Activated CD4-positive, alpha-beta T cell treated with anti-CD3 and anti-CD28 coated beads, Interleukin-2, Interleukin-4, amounts not matched to agents 100 ng/mL and 50 ng/mL, durations not matched to agents 16 hours and 8 hours (primary cell): Measurements from ENCODE around the gene DGAT2L6.
"Not testable (repeated sequence)": the region's sequence is repeated elsewhere in the genome, so short reads cannot be mapped to it uniquely, and the experiment has no call there.

Experiments used
- DNase-seq: peaks from one replicate; pipeline ENCODE4 v3.0.0-alpha.2; 2020; ENCODE audit warnings: low spot score

DGAT2L6 gene

DNA sequence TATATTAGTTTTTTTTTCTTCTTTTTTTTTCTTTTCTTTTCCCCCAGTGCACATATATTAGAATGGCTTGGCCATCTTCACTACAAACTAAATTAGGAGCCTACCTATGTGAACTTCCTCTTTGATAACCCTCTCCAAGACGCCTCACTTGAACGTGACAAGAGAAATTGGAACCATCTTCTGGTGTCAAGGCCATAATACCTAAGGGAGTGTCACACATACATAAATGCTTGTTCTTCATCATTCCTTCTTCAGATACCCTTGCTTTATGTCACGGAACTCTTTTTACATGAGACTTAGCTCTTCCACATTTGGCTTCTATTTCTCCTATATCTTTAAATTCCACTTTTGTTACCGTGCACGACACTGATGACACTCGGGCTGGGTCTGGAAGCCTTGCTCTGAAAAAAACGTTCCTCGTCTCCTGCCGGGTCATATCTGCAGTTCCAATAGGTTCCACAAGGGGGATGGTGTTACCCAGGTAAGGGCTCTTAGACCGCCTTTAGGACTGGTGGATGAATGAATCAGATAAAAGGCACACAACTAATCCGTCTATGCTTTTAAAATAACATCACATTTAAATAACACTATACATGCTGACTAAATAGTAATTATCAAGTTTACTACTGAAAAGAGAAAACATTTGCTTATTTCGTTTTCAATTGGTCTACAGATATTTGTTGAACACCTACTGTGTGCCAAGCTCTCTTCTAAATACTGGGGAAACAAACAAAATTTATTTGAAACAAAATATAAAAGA lies 19.9 kb downstream of the DGAT2L6 start:
- DNase-seq, result peak; percentile 79

DNA sequence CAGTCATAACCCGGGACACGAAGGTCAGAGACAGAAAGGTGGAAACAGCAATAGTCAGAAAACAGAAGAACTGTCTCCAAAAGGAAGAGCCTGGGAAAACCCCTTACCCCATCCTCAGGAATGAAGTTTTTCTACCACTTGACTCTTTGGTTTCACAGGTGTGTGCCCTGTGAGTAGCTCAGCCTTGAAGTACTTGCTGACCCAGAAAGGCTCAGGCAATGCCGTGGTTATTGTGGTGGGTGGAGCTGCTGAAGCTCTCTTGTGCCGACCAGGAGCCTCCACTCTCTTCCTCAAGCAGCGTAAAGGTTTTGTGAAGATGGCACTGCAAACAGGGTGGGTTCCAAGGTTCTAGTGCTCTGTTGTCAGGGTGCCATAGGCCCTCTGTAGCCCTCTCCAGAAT lies 24.4 kb downstream of the DGAT2L6 start:
- DNase-seq, result no peak

DNA sequence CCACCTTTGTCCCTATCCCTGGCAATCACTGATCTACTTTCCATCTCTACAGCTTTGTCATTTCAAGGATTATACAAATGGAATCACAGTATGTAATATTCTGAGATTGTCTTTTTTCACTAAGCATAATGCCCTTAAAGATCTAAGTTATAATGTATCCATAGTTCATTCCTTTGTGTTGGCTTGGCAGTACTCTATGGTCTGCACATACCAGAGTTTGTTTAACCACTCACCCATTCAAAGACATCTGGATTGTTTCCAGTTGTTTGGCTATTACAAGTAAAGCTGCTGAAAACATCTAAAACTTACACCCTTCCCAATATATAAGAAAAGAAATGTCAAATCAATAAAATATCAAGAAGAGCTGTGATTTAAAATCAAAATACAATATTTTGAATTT lies 31.2 kb downstream of the DGAT2L6 start:
- no peak for DNase-seq

DNA sequence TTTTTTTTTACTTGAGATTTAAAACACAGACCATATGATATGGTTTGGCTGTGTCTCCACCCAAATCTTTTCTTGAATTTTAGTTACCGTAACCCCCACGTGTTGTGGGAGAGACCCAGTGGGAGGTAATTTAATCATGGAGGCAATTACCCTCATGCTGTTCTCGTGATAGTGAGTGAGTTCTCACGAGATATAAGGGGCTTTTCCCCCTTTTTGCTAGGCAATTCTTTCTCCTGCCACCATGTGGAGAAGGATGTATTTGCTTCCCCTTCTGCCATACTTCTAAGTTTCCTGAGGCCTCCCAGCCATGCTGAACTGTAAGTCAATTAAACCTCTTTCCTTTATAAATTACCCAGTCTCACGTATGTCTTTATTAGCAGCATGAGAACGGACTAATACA lies 32.3 kb downstream of the DGAT2L6 start:
- DNase-seq, result not testable (repeated sequence)

DNA sequence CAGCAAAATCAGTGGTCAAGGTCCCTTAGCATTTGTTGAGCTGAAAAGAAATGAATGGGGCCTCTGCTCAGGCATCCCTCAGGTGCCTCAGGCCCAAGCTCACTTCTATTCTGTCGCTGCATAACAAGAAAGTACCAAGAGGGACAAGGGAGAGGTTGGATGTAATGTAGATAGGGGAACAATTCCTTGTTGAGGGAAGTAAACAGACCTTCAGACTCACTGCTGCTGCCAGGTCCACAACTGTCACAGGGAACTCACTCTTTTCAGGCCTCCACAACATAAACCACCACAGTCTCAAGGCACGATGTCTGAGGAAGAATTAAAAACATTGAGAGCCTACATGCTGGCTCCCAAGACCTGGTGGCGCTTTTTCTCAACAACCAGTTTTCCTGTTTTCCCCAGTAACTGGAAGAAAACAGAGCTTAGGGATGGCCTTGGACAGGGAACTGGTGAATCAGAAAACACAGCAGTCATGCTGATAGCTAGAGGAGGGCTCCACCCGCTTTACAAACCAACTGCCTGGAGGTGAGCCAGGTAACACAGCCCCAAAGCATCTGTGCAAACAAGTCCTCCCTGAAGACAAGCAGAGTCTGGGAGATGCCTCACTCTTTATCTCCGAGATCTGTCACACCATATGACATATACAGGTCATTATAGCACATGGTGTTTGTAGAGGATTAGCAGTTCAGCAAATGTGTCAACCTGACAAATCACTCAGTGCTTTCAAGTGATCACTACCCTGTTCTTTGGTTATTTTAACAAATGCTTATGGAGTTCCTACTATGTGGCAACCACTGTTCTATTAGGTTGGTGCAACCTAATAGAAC lies 42.9 kb downstream of the DGAT2L6 start:
- DNase-seq, result no peak

DNA sequence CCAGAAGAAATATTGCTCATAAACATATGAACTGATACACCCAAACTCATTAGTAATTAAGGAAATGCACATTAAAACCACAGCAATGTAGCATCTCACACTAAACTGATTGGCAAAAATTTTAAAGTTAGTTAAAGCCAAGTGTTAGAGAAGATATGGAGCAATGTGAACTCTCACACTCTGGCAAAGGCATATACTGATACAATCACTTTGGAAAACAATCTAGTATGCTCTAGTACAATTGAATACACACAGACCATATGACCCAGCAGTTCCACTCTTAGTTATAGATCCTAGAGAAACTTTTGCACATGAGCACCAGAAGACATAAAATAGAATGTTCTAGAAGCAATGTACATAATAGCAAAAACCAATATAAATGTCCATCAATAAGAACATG lies 48.8 kb downstream of the DGAT2L6 start:
- no peak for DNase-seq

DNA sequence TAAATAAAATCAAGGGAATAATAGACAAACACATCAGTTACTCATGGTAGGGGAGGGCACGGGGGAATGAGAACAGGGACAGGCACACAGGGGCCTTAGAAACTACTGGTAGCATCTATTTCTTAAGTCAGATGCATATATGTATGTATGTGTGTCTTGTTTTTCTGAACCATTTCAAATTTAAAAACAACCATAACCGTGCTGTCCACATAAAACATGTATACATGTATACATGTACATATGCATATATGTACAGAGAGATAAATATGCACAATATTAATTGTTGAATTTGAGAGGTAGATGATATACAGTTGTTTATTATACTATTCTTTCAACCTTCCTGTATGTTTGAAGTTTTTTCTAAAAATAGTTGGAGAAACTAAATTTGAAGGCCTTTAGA lies 49.4 kb downstream of the DGAT2L6 start:
- no peak for DNase-seq

DNA sequence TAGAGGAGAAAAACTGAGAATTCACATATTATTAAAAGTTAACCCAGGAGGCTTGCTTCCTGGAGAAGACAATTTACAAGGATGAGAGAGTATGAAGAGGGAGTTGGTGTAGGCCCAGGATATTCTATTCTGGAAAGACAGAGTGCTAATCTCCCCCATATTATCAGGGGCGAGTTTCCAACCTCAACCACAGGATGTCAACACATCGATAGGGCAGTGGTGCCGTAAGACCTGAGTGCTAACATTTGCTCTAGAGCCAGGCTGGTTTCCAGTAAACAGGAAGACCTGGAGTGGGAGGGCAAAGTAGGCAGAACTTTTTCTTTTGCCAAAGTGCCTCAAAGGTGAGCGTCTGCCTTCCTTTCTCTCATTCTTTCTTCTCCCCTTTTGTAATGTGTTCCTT lies 54.4 kb downstream of the DGAT2L6 start:
- DNase-seq, result no peak

DNA sequence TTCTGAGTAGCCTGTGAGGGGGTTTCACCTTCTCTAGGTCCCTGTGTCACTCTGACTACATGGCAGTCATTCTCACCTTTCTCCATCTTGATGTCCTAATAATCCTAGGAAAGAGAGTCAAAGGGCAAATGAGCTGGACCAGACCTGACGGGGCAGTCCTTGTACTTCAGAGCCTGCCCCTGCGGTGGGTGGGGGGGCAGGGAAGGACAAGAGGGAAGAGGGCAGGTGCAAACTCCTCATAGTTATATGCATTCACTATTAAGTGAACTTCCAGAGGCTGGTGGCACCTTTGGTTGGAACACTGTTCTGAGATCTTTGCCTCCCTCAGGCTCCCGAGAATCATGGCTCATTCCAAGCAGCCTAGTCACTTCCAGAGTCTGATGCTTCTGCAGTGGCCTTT lies 57.1 kb downstream of the DGAT2L6 start, which contains the start of gene AWAT1:
Gene AWAT1, plus strand, starts transcription at position 301 of the 400 bp plus-strand sequence. Its CDS starts 41 bp downstream, at position 342.
- DNase-seq, result no peak

DNA sequence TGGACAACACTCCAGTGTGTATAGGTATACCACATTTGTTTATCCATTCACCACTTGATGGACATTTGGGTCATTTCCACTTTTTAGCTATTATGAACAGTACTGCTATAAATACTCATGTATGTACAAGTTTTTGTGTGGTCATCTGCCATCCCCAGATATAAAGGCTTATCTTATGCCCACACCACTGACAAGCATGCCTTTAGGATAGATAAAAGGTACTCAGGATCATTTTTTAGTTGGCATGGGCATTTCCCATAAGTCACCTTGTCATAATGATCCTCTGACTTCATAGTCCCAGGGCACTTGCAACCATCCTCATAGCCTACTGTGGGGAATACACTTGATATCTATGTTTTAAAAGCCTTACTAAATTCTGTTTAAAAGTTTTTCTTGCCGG lies 63.5 kb downstream of the DGAT2L6 start:
- DNase-seq, result no peak

DNA sequence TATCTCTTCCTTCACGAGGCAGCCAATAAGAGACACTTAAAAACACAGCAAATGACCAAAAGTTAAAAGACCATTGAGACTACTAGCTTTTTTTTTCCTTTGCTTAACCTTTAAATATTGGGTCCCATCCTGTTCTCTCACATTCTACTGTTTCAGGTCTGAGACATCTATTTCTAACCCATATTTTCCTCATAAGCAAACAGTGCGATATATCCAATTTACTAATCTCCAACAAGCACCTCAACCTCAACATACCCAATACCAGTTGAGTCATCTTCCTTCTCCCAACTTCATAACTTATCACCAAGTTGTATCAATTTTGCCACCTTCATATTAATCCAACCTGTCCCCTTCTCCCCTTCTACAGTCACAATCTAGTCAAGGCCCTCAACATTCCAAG lies 64.2 kb downstream of the DGAT2L6 start:
- DNase-seq, result no peak

DNA sequence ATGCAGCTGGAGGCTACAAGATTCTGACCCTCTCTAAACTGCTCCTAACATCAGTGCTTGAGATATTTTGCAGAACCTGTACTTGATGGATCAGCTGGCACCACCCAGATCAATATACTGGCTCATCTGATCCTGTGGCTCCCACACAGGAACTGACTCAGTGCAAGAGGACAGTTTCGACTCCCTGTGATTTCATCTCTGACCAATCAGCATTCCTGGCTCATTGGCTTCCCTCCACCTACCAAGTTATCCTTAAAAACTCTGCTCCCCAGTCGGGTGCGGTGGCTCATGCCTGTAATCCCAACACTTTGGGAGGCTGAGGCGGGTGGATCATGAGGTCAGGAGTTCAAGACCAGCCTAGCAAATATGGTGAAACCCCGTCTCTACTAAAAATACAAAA lies 66.3 kb downstream of the DGAT2L6 start:
- DNase-seq, result not testable (repeated sequence)

DNA sequence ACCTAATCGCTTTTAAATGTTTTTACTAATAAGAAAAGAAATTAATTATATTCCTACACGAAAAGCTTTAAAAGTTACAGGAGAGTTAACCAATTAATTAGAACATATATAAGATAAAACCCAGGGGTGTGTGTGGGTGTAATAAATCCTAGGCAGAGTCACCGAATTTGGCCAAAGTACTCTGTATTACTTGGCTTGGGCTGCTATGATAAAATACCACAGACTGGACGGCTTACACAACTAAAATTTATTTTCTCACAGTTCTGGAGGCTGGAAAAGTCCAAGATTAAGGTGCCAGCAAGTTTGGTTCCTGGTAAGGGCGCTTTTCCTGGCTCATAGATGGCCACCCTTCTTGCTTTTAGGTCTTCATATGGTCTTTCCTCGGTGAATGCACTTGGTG lies 67.6 kb downstream of the DGAT2L6 start:
- DNase-seq, result no peak

DNA sequence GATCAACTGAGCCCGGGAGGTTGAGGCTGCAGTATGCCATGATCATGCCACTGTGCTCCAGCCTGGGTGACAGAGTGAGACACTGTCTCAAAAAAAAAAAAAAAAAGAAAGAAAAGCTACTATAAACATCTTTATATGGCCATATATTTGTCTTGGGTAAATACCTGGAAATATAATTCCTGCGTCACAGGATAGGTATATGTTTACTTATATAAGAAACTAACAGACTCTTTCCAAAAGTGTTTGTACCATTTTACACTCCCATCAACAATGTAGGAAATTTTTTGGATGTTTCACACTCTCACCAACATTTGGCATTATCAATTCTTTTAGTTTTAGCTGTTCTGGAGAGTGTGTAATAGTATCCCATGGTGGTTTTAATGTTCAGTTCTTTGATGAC lies 70.0 kb downstream of the DGAT2L6 start:
- no peak for DNase-seq

DNA sequence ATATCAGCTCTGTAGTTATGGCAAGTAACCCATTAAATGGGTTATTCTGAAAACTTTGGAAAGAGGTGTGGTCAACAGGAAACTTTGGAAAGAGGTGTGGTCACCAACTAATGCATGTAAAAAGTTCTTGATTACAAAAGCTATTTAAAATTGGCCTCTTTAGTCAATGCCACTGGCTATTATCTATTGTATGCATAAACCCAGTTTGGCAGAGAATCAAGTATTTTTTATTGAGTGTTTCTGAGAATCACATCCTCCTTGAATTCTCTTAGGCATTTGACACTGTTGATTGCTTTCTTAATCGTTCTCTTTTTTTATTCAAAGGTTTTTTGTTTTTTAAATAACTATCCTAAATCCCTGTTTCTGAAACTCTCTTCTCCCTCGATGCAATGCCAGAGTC lies 75.2 kb downstream of the DGAT2L6 start:
- DNase-seq, result no peak

DNA sequence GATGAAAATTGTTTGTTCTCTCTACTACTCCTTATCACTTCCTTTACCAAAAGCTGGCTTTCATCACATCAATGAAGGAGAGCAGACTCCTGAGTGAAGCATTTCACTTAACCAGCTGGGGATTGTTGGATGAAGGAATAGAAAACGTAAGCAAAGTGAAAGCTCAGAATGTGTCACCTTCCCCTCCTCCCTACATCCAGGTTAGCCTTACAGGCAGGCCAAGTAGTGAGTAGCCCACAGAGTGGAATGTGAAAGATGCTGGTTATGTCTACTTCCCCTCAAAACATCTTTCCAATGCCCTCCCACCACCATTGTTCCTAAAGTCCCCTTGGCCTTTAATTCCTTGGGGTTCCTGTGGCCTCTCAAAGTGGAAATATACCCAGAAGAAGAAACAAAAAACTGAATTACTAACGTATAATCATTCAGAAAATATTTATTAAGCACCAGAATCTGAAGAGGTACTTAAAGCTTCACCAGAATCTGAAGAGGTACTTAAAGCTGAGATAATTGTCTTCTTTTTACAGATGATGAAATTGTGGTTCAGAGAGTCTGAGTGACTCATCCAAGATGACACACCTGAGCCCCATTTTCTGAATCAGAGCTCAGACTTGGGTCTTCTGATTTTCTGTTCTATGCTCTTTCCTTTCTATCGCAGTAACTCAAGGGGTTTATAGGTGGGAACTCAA lies 76.2 kb downstream of the DGAT2L6 start:
- peak; percentile 9 for DNase-seq

DNA sequence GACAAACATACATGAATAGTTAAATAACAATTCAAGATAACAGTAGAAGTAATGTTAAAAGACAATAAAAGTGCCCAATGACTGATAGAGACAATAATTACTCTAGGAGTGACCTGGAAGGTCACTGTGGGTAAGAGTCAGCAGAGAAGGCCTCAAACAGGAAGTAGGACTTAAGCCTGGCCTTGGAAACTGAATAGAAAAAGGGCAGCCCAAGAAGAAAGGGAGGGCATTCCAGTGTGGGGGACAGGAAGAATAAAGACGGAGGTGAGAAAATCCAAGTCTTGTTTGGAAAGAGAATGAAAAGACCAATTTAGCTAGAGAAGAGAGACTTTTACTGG lies 76.7 kb downstream of the DGAT2L6 start:
- no peak for DNase-seq

DNA sequence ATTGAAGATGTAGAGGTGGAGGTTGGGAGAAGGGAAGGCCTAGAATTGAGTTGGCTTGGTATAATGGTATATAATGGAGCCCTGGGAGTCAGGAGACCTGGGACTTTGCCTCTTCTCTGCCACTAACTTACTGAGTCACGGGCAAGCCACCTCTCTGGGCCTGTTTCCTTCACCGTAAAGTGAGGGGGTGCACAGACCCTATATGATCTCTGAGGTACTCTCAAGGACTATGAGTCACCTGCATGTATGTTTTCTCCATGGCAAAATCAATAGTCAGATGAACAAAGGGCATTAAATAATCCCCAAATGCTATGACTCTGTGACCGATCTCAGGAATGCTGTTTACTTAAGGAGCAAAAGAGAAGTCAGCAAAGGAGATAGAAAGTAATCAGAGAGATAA lies 77.6 kb downstream of the DGAT2L6 start:
- no peak for DNase-seq
